B cell (primary cell): ENCODE results near the gene POMP. TPM values are rescaled to one million over a fixed set of nuclear protein-coding genes. Genes with fewer than 3 reads are reported as not detected.

ENCODE experiments used
- ATAC-seq: fragments of 200-7000 bp; cut with Tn5 transposase; one replicate; pipeline ENCODE4 v1.10.0; 2021; ENCODE audit warnings: low read depth, mild to moderate bottlenecking, moderate number of reproducible peaks, moderate library complexity
- CTCF ChIA-PET: fragments of 350-600 bp; sonication (Branson Sonifier 250); formaldehyde crosslinking; loops from one replicate; lab custom pipeline; 2021; ENCODE audit warnings: antibody characterized with exemption, inconsistent platforms; lab: Charles Lee
- POLR2A ChIA-PET: fragments of 350-600 bp; sonication (Branson Sonifier 250); formaldehyde crosslinking; loops from one replicate; lab custom pipeline; 2021; ENCODE audit warnings: antibody characterized with exemption; lab: Charles Lee
- DNase-seq: peaks from one replicate; pipeline ENCODE4 v3.0.0; 2013
- H2AFZ ChIP-seq: 2 replicates; pipeline ENCODE4 v1.6.1; 2012; ENCODE audit warnings: mild to moderate bottlenecking, low read depth, low read length; ENCODE audit not compliant: insufficient read depth, poor library complexity, severe bottlenecking
- H3K27ac ChIP-seq, 2 donors: 1 replicate in 1 of 2; 2 replicates in 1 of 2; pipeline ENCODE4 v1.5.1; 2012 to 2013; ENCODE audit warnings: low read length in 2 of 2, mild to moderate bottlenecking in 2 of 2, moderate library complexity in 1 of 2
- H3K27me3 ChIP-seq, 4 experiments: fragments of 200-600 bp in 1 of 4; sonication (generic) in 1 of 4; replicated peaks in 1 of 4; 1 replicate in 2 of 4; 2 replicates in 2 of 4; pipeline versions ENCODE4 v1.6.1 to v1.7.0; 2013 to 2016; ENCODE audit warnings: low read length in 3 of 4, mild to moderate bottlenecking in 2 of 4, mixed read lengths in 1 of 4, moderate library complexity in 1 of 4; ENCODE audit not compliant: insufficient read depth in 4 of 4, control insufficient read depth in 3 of 4; ENCODE audit errors: control extremely low read depth in 1 of 4
- H3K36me3 ChIP-seq, 2 experiments: replicated peaks in 1 of 2; 1 replicate in 1 of 2; 2 replicates in 1 of 2; pipeline versions ENCODE4 v1.6.1 to v1.7.1; 2013; ENCODE audit warnings: low read length in 1 of 2; ENCODE audit not compliant: insufficient read depth in 2 of 2, control insufficient read depth in 1 of 2; ENCODE audit errors: control extremely low read depth in 1 of 2, extremely low read depth in 1 of 2
- H3K4me1 ChIP-seq, 2 donors: fragments of 200-600 bp in 1 of 2; sonication (generic) in 1 of 2; 1 replicate in 1 of 2; 2 replicates in 1 of 2; pipeline versions ENCODE4 v1.5.1 to v1.6.1; 2013 to 2017; ENCODE audit warnings: low read length in 2 of 2; ENCODE audit not compliant: control insufficient read depth in 2 of 2, insufficient read depth in 2 of 2
- H3K4me2 ChIP-seq: replicated peaks from 2 replicates; pipeline ENCODE3; 2012; ENCODE audit warnings: mild to moderate bottlenecking, low read depth, low read length; ENCODE audit not compliant: poor library complexity, severe bottlenecking
- H3K4me3 ChIP-seq, 5 experiments: fragments of 200-600 bp in 1 of 5; sonication (generic) in 1 of 5; 1 replicate in 3 of 5; 2 replicates in 2 of 5; pipeline versions ENCODE4 v1.5.1 to v1.7.0; 2011 to 2016; ENCODE audit warnings: low read length in 4 of 5, mild to moderate bottlenecking in 4 of 5, low read depth in 2 of 5, control low read depth in 1 of 5, moderate library complexity in 1 of 5; ENCODE audit not compliant: insufficient read depth in 1 of 5; ENCODE audit errors: control extremely low read depth in 1 of 5, extremely low read depth in 1 of 5
- H3K79me2 ChIP-seq: fragments of 200-600 bp; sonication (generic); one replicate; pipeline ENCODE4 v1.6.0; 2016; ENCODE audit warnings: low read length; ENCODE audit not compliant: control insufficient read depth, insufficient read depth
- H3K9ac ChIP-seq: fragments of 200-600 bp; sonication (generic); 2 replicates; pipeline ENCODE4 v1.6.1; 2017; ENCODE audit warnings: mild to moderate bottlenecking, low read length, moderate library complexity
- H3K9me3 ChIP-seq, 3 donors: one replicate each; pipeline versions ENCODE4 v1.6.1 to v1.7.1; 2013; ENCODE audit warnings: low read length in 2 of 3; ENCODE audit not compliant: control insufficient read depth in 2 of 3, insufficient read depth in 1 of 3; ENCODE audit errors: control extremely low read depth in 1 of 3
- H4K20me1 ChIP-seq: 2 replicates; pipeline ENCODE4 v1.6.0; 2012; ENCODE audit warnings: mild to moderate bottlenecking, low read length; ENCODE audit not compliant: insufficient read depth, control insufficient read depth, poor library complexity, severe bottlenecking
- H3K27ac Mint-ChIP-seq: one replicate; pipeline ENCODE4 v1.8.0; 2021; ENCODE audit warnings: mixed read lengths
- H3K27me3 Mint-ChIP-seq: one replicate; pipeline ENCODE4 v1.8.0; 2021; ENCODE audit warnings: mixed read lengths
- H3K4me1 Mint-ChIP-seq: one replicate; pipeline ENCODE4 v1.8.0; 2021; ENCODE audit warnings: mixed read lengths
- H3K4me3 Mint-ChIP-seq: one replicate; pipeline ENCODE4 v1.8.0; 2021; ENCODE audit warnings: mixed read lengths
- H3K9me3 Mint-ChIP-seq: one replicate; pipeline ENCODE4 v1.8.0; 2022; ENCODE audit warnings: mixed read lengths; ENCODE audit not compliant: insufficient read depth
- CTCF ChIP-seq: fragments of 200-600 bp; IDR thresholded peaks from one replicate; pipeline ENCODE4 v1.8.0; 2022; ENCODE audit warnings: antibody characterized with exemption, mild to moderate bottlenecking
- EZH2 ChIP-seq: IDR thresholded peaks from 2 replicates; pipeline ENCODE4 v1.6.1; 2012; ENCODE audit warnings: borderline replicate concordance, low read depth, mild to moderate bottlenecking, moderate library complexity, low read length; ENCODE audit not compliant: insufficient read depth, poor library complexity, severe bottlenecking
- WGBS: methylation state at CpG from one replicate; pipeline ENCODE4 v1.1.5; 2013; ENCODE audit warnings: missing lambda C conversion rate; ENCODE audit not compliant: insufficient coverage; 5-methylcytosine and 5-hydroxymethylcytosine counted together
- intact Hi-C: fragments of 100-400 bp; cut with micrococcal nuclease; formaldehyde crosslinking; loops from one replicate; pipeline ENCODE4 v1.10.0; 2022
- polyA plus RNA-seq: library from polyadenylated mRNA; depleted of rRNA; stranded (reverse); fragments of >200 nt; gene quantifications from 2 replicates; pipeline ENCODE4 v1.2.3, GENCODE V29; 2012
- total RNA-seq, 2 donors: library from RNA; stranded (reverse); fragments of 120-200 nt in 1 of 2; gene quantifications; 1 replicate in 1 of 2; 2 replicates in 1 of 2; pipeline versions ENCODE4 v1.2.3 to v1.2.4, GENCODE V29; 2013 to 2022

POMP gene
- total and polyA plus RNA-seq, 2 donors (not counting 1 experiment from before 2014, with no cell fraction given) = 14.0 to 28.7 TPM

- Histone ChIP-seq H3K27me3 (no peaks in the 10 kb centered on the region), H3K79me2 (peaks cover 3% of the 10 kb centered on the region), H3K36me3 (no peaks in the 10 kb centered on the region), H3K27ac (peak overlapping the region; percentile 25 to 72), H2AFZ (no peak overlapping the region), H3K9ac (peak overlapping the region; percentile 16), H3K9me3 (no peaks in the 10 kb centered on the region), H3K4me1 (peaks cover 36 to 42% of the 10 kb centered on the region in 2 donors), H3K4me3 (peak overlapping the region in 1 of 5 experiments; percentile 24), H3K4me2 (peak overlapping the region; percentile 66), H4K20me1 (no peaks in the 10 kb centered on the region)
- 28% methylated on average over 3 of the region's 10 CpGs for WGBS
- intact Hi-C loops = loop anchor here (1.0 to 10.0 kb wide), 4 partner anchors 22 to 312 kb away; no protein-coding TSS in a partner anchor
- Mint-ChIP-seq H3K4me3 (peak overlapping the region; percentile 57), H3K4me1 (peaks cover 39% of the 10 kb centered on the region), H3K27ac (peak overlapping the region; percentile 51), H3K9me3 (no peaks in the 10 kb centered on the region), H3K27me3 (peaks cover 5% of the 10 kb centered on the region)
- POLR2A ChIA-PET = no interaction called here
- TF ChIP-seq CTCF (peak; percentile 73), EZH2 (no peak)
- CTCF ChIA-PET = interaction anchor here (0.5 to 7.7 kb wide), 7 partner anchors 21 to 806 kb away, joined by 3 to 67 read pairs (median 6); partner anchors contain the start of gene POMP
- DNase-seq = peak; percentile 86
- ATAC-seq = peak; percentile 81
Observed at GRCh38 chr13:28636677-28637317, 22.1 kb upstream of the POMP start.
